Kidney (tissue), 14 donors: ENCODE data around the gene TMEM233. TPM values are rescaled to one million over a fixed set of nuclear protein-coding genes. Genes with fewer than 3 reads are reported as not detected.

Experiments
- DNase-seq, 5 donors: peaks; one replicate each; pipeline ENCODE4 v3.0.0-alpha.2; 2013 to 2020
- FAIRE-seq: peaks from 2 replicates; lab custom pipeline; 2012; peaks lifted over from hg19 to GRCh38; lab: Jason Lieb, UNC
- H3K27ac ChIP-seq, 2 donors: one replicate each; pipeline ENCODE4 v1.7.0; 2013; ENCODE audit warnings: low read depth in 2 of 2, low read length in 2 of 2, inconsistent platforms in 1 of 2
- H3K27me3 ChIP-seq: one replicate; pipeline ENCODE4 v1.7.1; 2013; ENCODE audit warnings: low read length, inconsistent platforms; ENCODE audit not compliant: control insufficient read depth, insufficient read depth
- H3K36me3 ChIP-seq, 3 donors: one replicate each; pipeline versions ENCODE4 v1.7.0 to v1.7.1; 2013; ENCODE audit warnings: low read length in 3 of 3, control low read depth in 1 of 3, inconsistent platforms in 1 of 3; ENCODE audit not compliant: insufficient read depth in 3 of 3, control insufficient read depth in 2 of 3
- H3K4me1 ChIP-seq, 3 donors: one replicate each; pipeline versions ENCODE4 v1.7.0 to v1.7.1; 2013; ENCODE audit warnings: low read length in 3 of 3, inconsistent platforms in 1 of 3, low read depth in 1 of 3; ENCODE audit not compliant: control insufficient read depth in 2 of 3, insufficient read depth in 2 of 3
- H3K4me3 ChIP-seq, 3 donors: one replicate each; pipeline versions ENCODE4 v1.7.0 to v1.8.1; 2013; ENCODE audit warnings: low read length in 3 of 3, control low read depth in 1 of 3, inconsistent platforms in 1 of 3
- H3K9ac ChIP-seq, 3 donors: one replicate each; pipeline versions ENCODE4 v1.7.0 to v1.7.1; 2013; ENCODE audit warnings: low read length in 3 of 3, control low read depth in 1 of 3, inconsistent platforms in 1 of 3
- H3K9me3 ChIP-seq, 3 donors: one replicate each; pipeline versions ENCODE4 v1.7.0 to v1.7.1; 2013; ENCODE audit warnings: low read length in 3 of 3, control low read depth in 1 of 3, inconsistent platforms in 1 of 3; ENCODE audit not compliant: control insufficient read depth in 2 of 3, insufficient read depth in 1 of 3
- CTCF ChIP-seq: IDR thresholded peaks from 3 replicates; pipeline ENCODE4 v1.5.1; 2012; ENCODE audit warnings: mild to moderate bottlenecking, moderate library complexity, borderline replicate concordance; ENCODE audit not compliant: insufficient read depth; ENCODE audit errors: extremely low read depth
- intact Hi-C: fragments of 100-400 bp; cut with DNase I; formaldehyde crosslinking; loops from one replicate; pipeline ENCODE4 v1.11.1; 2022
- polyA plus RNA-seq: library from polyadenylated mRNA; stranded (reverse); fragments of 350-450 nt; fragmentation: Illumina TruSeq; extraction: RNeasy Lipid Tissue Mini Kit (QIAGEN cat#74804); gene quantifications from one replicate; pipeline ENCODE4 v1.2.3, GENCODE V29; 2014; ENCODE audit warnings: low read depth, low replicate concordance; ENCODE audit not compliant: insufficient read depth
- total RNA-seq: library from RNA; stranded (reverse); fragmentation: NEBNext Ultra II Directional; extraction: Animal tissue kit (Norgen Biotek cat#: 25700); gene quantifications from one replicate; pipeline ENCODE4 v1.2.1, GENCODE V29; 2021
- donor health status: control.
- donor health status: control.
- donor health status: control.
- donor health status: control.
- donor health status: control.
- donor health status: DM: yes; HTN: yes; CAD: no.
- donor health status: Normal renal cell carcinoma (clear cell type).

TMEM233 gene
- total and polyA plus RNA-seq, 2 donors from 2014 or later = 1.2 to 1.4 TPM

- no peak overlapping the region for H3K27ac ChIP-seq
- H3K9ac ChIP-seq = no peak overlapping the region
- intact Hi-C loops = no loop called here
- H3K4me3 ChIP-seq = no peak overlapping the region
- peaks cover 0 to 2% (median 0%) of the 10 kb centered on the region in 3 donors for H3K4me1 ChIP-seq
- H3K27me3 ChIP-seq = peaks cover 8% of the 10 kb centered on the region
- H3K9me3 ChIP-seq = no peaks in the 10 kb centered on the region
- no peak for DNase-seq
- no peak for TF ChIP-seq CTCF
- no peak for FAIRE-seq
- no peaks in the 10 kb centered on the region for H3K36me3 ChIP-seq
Measured at GRCh38 chr12:119598159-119598558, 4.6 kb downstream of the TMEM233 start.

GRCh38 chr12:119601877-119602733 is 8.5 kb downstream of the TMEM233 start:
- DNase-seq = no peak
- Histone ChIP-seq H3K27ac (no peak overlapping the region), H3K9ac (no peak overlapping the region), H3K27me3 (peaks cover under 1% of the 10 kb centered on the region), H3K4me3 (no peak overlapping the region), H3K9me3 (no peaks in the 10 kb centered on the region), H3K36me3 (no peaks in the 10 kb centered on the region), H3K4me1 (peaks cover 0 to 5% (median 3%) of the 10 kb centered on the region in 3 donors)
- intact Hi-C loops = no loop called here
- TF ChIP-seq CTCF = no peak
- no peak for FAIRE-seq

- no peaks in the 10 kb centered on the region for H3K27me3 ChIP-seq
- no peak overlapping the region for H3K27ac ChIP-seq
- peaks cover 0 to 5% (median 3%) of the 10 kb centered on the region in 3 donors for H3K4me1 ChIP-seq
- H3K9me3 ChIP-seq = no peaks in the 10 kb centered on the region
- H3K9ac ChIP-seq = no peak overlapping the region
- no peak for FAIRE-seq
- H3K4me3 ChIP-seq = no peak overlapping the region
- no peak for DNase-seq
- intact Hi-C loops = no loop called here
- no peaks in the 10 kb centered on the region for H3K36me3 ChIP-seq
- TF ChIP-seq CTCF = no peak
Measured at GRCh38 chr12:119602734-119603094, 9.1 kb downstream of the TMEM233 start.
